Activated CD8-positive, alpha-beta memory T cell treated with anti-CD3 and anti-CD28 coated beads for 1 hour (primary cell): ENCODE measurements around the gene WNT2B.

Source experiments
- DNase-seq, 2 donors: peaks; one replicate each; pipeline ENCODE4 v3.0.0-alpha.2; 2020; ENCODE audit warnings: low read depth in 1 of 2; ENCODE audit errors: extremely low read depth in 1 of 2

WNT2B gene

DNA sequence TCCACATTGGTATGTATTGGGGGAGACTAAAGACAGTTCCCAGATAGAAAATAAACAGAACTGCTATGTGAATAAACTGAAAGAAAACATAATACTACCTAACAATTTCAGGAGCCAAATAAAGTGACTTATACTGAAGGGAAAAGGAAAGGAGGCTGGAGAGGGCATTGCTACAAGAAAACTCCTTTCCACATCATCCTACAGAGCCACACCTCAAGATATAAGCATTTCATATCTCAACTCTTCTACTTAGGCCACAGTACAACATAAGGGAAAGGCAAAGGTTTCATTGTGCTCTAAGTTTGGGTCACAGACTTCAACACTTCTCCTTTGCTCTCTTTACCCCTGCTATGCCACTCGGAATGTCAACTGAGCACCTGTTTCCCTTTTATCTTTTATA lies 55.3 kb downstream of the WNT2B start:
- no peak for DNase-seq

DNA sequence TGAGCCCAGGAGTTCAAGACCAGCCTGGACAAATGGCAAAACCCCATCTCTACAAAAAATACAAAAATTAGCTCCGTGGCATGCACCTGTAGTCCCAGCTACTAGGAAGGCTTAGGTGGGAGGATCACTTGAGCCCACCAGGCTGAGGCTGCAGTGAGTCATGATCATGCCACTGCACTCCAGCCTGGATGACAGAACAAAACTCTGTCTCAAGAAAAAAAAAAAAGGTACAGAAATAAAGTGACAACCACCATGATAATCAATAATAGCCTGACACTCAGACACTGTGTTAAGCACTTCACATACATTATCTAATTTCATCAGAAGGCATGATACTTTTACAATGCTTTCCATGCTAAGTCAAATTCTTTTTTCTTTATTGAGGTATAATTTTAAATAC lies 57.0 kb downstream of the WNT2B start:
- DNase-seq = no peak

DNA sequence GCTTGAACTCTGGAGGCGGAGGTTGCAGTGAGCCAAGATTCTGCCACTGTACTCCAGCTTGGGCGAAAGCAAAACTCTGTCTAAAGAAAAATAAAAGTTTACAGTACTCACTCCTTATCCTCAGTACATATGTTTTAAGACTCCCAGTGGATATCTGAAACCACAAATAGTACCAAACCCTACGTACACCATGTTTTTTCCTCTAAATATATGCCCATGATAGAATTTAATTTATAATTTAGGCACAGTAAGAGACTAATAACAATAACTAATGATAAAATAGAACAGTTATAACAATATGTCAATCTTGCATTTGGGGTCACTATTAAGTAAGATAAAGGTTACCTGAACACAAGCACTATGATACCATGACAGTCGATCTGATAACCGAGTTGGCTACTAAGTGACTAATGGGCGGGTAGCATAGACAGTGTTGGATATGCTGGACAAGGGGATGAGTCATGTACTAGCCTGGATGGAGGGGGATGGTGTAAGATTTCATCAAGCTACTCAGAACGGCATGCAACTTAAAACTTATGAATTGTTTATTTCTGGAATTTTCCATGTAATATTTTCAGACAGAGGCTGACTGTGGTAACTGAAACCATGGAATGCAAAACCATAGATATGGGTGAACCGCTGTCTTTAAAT lies 66.5 kb downstream of the WNT2B start:
- DNase-seq = no peak

DNA sequence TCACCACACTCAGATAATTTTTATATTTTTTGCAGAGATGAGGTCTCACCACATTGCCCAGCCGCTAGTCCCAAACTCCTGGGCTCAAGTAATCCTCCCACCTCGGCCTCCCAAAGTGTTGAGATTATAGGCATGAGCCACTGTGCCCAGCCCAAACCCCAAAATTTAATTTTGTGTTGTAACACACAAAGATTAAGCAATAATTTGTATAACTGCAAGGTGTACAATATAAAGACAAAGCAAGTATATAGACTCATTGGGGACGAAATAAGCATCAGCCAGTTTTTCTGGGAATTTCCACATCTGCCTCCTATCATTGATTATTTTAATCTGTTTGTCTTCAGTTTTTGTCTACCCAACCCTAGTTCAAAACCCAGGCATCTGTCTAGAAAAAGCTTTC lies 67.5 kb downstream of the WNT2B start:
- DNase-seq = no peak
